Omental fat pad (tissue), 4 donors: ENCODE measurements around the gene CEP68. TPM values are rescaled to one million over a fixed set of nuclear protein-coding genes. Genes with fewer than 3 reads are reported as not detected.
A peak's percentile ranks its signal among the peaks of the same experiment; 100 is the strongest.
"Not testable (repeated sequence)": the region's sequence is repeated elsewhere in the genome, so short reads cannot be mapped to it uniquely, and the experiment has no call there.

Experiments
- ATAC-seq: fragments of 150-250 bp; one replicate; pipeline ENCODE4 v1.9.1; 2016; ENCODE audit warnings: mild to moderate bottlenecking, moderate library complexity; ENCODE audit not compliant: low FRiP score
- DNase-seq: peaks from one replicate; pipeline ENCODE4 v3.0.0-alpha.2; 2019; ENCODE audit warnings: low spot score
- total RNA-seq, 4 donors: library from RNA; depleted of rRNA; stranded (reverse); fragments of >200 nt; gene quantifications; one replicate each; pipeline ENCODE4 v1.1.0, GENCODE V29; 2016
- TF ChIP-seq, protein P1 (sequence below), 3 donors: fragments of 450-650 bp; IDR thresholded peaks; one replicate each; pipeline ENCODE4 v1.5.1; 2016 to 2017; ENCODE audit warnings: antibody characterized with exemption in 3 of 3, mild to moderate bottlenecking in 3 of 3, moderate library complexity in 2 of 3

Gene CEP68
- total RNA-seq, 4 donors from 2014 or later = 9.7 to 67.3 (median 21.3) TPM

DNA sequence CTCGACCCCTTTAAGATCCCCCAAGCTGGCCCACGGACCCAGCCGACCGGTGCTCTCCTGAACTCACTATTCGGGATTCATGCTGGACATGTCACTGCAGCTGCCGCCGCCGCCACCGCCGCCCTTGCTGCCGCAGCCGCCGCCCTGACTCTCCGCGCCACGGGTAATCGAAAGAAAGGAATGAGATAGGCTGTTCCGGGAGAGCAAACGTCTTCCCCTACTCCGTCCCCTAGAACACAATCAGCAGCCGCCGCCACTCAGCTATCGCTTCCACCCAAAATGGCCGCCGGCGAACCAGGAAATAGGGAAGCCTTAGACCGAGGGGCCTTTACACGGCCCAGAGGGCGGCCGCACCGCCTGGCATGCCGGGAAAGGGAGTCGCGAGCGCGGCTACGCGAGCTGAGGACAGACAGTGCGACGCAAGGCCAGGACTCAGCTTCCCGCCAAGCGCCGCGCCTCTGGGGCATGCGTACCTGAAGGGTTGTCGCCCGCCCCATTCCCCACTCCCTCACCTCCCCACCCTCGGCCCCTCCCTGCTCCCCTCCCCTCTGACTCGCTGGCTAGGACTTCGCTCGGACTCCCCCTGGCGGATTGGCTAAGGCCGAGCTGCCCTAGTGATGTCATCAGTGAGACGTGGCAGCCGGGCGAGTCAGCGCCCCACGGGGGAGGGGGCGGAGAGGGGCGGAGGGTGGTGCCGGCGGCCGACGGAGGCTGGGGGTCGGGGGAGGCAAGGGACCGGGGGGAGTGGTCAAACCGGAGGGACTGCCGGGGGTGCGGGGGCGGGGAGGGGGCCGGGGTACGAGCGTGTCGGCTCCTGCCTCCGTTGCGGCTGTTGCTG, 73.8 kb downstream of the CEP68 start, which contains the start of gene RAB1A:
Gene RAB1A, minus strand, starts transcription at position 281 of the 838 bp plus-strand sequence. Its CDS starts 191 bp downstream, at position 90.
- TF ChIP-seq, protein P1, sequence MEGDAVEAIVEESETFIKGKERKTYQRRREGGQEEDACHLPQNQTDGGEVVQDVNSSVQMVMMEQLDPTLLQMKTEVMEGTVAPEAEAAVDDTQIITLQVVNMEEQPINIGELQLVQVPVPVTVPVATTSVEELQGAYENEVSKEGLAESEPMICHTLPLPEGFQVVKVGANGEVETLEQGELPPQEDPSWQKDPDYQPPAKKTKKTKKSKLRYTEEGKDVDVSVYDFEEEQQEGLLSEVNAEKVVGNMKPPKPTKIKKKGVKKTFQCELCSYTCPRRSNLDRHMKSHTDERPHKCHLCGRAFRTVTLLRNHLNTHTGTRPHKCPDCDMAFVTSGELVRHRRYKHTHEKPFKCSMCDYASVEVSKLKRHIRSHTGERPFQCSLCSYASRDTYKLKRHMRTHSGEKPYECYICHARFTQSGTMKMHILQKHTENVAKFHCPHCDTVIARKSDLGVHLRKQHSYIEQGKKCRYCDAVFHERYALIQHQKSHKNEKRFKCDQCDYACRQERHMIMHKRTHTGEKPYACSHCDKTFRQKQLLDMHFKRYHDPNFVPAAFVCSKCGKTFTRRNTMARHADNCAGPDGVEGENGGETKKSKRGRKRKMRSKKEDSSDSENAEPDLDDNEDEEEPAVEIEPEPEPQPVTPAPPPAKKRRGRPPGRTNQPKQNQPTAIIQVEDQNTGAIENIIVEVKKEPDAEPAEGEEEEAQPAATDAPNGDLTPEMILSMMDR (IDR thresholded peaks at IDR 0.05) = no peak
- DNase-seq = peak; percentile 91
- peak; percentile 95 for ATAC-seq

DNA sequence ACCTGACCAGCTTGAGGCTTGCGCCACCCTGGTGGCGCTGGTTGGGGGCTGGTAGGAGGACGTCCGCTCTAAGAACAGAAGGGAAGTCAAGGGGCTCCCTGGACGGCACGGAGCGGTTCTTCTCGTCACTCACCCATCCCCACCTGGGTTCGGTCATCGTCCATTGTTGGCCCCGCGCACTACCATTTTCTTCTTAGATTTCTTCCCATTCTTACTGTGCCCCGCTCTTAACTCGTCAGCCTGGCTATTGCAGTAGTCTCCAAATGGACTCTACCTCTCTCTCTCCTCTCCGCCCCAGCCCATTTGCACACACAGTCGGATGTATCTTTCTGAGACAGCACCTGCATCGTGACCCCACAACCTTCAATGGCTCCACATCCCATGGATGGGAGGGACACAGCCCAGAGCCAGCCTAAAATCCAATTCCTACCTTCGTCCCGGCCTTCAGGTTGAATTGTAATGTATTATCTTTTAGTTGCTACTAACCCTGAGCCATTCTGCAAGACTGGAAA, 74.5 kb downstream of the CEP68 start:
- ATAC-seq = peak; percentile 48
- TF ChIP-seq, protein P1 (IDR thresholded peaks at IDR 0.05) = no peak
- DNase-seq = no peak

DNA sequence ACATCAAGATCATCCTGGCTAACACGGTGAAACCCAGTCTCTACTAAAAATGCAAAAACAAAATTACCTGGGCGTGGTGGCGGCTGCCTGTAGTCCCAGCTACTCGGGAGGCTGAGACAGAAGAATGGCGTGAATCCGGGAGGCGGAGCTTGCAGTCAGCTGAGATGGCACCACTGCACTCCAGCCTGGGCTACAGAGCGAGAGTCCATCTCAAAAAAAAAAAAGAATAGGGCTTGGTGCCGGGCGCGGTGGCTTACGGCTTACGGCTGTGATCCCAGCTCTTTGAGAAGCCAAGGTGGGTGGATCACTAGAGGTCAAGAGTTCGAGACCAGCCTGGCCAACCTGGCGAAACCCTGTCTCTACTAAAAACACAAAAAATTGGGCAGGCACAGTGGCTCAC, 76.7 kb downstream of the CEP68 start:
- DNase-seq, ATAC-seq: not testable (repeated sequence)

DNA sequence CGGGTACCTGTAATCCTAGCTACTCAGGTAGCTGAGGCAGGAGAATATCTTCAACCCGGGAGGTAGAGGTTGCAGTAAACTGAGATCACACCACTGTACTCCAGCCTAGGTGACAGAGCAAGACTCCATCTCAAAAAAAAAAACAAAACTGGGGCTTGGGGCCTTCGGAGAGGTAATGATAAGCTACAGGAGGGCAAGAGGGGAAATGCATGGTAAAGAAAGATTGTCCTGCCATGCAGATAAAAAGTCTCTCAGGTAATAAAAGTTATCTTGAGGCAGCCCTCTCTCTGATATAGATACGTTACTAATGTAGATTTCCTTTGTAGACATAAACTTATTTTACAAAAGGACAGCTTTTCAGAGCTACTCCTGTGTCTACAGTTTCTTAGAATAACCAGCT, 77.4 kb downstream of the CEP68 start:
- no peak for DNase-seq
- TF ChIP-seq, protein P1 (IDR thresholded peaks at IDR 0.05) = no peak
- no peak for ATAC-seq

DNA sequence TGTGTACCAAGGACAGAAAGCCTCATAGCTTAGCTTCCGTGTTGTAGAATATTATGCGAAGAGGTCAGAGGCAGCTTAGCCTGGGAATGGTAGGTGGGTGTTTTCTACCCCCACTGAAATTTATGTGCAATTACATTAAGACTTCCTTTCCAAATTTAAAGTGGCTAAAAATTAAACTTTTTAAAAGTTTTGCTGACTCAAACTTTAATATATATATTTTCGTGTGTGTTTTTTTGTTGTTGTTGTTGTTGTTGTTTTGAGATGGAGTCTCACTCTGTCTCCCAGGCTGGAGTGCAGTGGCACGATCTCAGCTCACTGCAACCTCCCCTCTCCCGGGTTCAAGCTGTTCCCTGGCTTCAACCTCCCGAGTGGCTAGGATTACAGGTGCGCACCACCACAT, 77.9 kb downstream of the CEP68 start:
- DNase-seq = no peak

DNA sequence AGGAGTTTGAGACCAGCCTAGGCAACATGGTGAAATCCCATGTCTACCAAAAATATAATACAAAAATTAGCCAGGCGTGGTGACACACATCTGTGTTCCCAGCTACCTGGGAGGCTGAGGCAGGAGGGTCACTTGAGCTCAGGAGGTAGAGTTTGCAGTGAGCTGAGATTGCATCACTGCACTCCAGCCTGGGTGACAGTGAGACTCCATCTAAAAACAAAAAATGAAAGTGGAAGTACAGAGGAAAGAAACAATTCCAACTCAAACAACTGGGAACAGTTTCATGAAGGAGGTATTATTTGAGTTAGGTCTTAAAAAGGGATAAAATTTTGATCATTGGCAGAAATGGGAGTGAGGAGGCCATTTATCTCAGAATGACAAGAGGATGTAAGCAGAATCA, 80.0 kb downstream of the CEP68 start:
- DNase-seq (no peak), ATAC-seq (no peak)
- TF ChIP-seq, protein P1 (IDR thresholded peaks at IDR 0.05) = no peak

More for the DNA sequence above, 77.9 kb downstream of the CEP68 start:
- TF ChIP-seq, protein P1 (IDR thresholded peaks at IDR 0.05) = no peak
- no peak for ATAC-seq

Other genes with a start within 250 kb of the CEP68 start
- 10 to 100 TPM in 1 of 4 donors, 1 to 10 TPM in 3; 6.5 to 14.4 (median 7.0) TPM for gene SLC1A4, start 67.0 kb upstream of the CEP68 start, total RNA-seq
- 100 to 1,000 TPM; 100 to 177 (median 113) TPM for gene RAB1A, start 73.7 kb downstream of the CEP68 start, total RNA-seq
- 100 to 1,000 TPM in 2 of 4 donors, 10 to 100 TPM in 2; 56.4 to 115 (median 97.1) TPM for gene ACTR2, start 171.4 kb downstream of the CEP68 start, total RNA-seq